22Rv1 (cell line): ENCODE measurements around the gene COPZ1.

Experiments used
- H3K27ac ChIP-seq: fragments of 450-650 bp; 2 replicates; pipeline ENCODE4 v1.5.1; 2017
- ZFX ChIP-seq: fragments of 450-650 bp; IDR thresholded peaks from 2 replicates; pipeline ENCODE4 v1.6.1; 2017; ENCODE audit warnings: antibody characterized with exemption, borderline replicate concordance
- TF ChIP-seq, protein P1 (sequence below): fragments of 450-650 bp; IDR thresholded peaks from 2 replicates; pipeline ENCODE4 v1.5.1; 2017; ENCODE audit warnings: mild to moderate bottlenecking

COPZ1 gene

DNA sequence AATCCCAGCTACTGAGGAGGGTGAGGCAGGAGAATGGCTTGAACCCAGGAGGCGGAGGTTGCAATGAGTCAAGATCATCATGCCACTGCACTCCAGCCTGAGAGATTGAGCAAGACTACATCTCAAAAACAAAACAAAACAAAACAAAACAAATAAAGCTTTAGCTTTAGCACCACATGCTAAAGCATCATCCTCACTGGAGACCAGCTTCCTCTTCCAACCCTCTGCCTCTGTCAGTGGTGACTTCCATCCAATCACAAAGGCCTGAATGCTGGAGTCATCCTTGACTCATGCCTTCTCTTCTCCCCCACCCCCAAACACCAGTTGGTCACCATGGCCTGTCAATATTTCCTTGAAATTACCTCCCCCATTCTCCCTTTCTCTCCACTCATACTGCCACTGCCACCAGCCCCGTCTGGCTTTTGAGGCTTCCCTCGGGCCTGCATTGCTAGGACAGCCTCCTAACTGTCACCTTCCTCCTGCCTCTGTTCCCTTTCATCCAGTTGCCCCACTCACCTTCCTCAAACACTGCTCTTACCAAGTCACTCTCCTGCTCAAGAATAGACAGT, 58.2 kb downstream of the COPZ1 start:
- TF ChIP-seq, protein P1, sequence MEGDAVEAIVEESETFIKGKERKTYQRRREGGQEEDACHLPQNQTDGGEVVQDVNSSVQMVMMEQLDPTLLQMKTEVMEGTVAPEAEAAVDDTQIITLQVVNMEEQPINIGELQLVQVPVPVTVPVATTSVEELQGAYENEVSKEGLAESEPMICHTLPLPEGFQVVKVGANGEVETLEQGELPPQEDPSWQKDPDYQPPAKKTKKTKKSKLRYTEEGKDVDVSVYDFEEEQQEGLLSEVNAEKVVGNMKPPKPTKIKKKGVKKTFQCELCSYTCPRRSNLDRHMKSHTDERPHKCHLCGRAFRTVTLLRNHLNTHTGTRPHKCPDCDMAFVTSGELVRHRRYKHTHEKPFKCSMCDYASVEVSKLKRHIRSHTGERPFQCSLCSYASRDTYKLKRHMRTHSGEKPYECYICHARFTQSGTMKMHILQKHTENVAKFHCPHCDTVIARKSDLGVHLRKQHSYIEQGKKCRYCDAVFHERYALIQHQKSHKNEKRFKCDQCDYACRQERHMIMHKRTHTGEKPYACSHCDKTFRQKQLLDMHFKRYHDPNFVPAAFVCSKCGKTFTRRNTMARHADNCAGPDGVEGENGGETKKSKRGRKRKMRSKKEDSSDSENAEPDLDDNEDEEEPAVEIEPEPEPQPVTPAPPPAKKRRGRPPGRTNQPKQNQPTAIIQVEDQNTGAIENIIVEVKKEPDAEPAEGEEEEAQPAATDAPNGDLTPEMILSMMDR = no peak
- TF ChIP-seq ZFX = no peak
- H3K27ac ChIP-seq = no peak overlapping the region

DNA sequence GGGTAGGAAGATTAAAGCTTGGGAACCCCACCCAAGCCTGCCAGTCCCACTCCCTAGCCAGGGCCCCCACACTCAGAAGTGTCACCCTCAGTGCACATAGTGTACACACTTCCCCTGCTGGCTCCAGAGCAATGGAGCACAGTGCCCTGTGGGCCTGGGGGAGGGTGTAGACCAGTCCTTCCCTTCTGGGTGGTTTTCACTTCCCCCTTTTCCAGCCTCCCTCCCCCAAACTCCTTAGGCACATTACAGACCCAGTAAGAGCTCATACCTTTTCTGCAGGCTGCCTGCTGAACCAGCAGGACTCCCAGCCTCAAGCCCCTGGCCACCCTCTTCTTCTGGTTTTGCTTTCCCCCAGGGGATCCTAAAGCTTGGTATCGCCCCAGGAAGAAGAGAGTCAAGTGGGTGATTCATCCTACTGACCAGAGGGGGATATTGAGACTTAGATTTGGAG, 59.7 kb downstream of the COPZ1 start, which contains the start of gene ZNF385A:
ZNF385A (minus strand) TSS at position 143 of the 451 bp plus-strand sequence. CDS start 219 bp downstream, outside the sequence.
- TF ChIP-seq ZFX = no peak
- peak within 1 kb of the TSS; percentile 99 for H3K27ac ChIP-seq

DNA sequence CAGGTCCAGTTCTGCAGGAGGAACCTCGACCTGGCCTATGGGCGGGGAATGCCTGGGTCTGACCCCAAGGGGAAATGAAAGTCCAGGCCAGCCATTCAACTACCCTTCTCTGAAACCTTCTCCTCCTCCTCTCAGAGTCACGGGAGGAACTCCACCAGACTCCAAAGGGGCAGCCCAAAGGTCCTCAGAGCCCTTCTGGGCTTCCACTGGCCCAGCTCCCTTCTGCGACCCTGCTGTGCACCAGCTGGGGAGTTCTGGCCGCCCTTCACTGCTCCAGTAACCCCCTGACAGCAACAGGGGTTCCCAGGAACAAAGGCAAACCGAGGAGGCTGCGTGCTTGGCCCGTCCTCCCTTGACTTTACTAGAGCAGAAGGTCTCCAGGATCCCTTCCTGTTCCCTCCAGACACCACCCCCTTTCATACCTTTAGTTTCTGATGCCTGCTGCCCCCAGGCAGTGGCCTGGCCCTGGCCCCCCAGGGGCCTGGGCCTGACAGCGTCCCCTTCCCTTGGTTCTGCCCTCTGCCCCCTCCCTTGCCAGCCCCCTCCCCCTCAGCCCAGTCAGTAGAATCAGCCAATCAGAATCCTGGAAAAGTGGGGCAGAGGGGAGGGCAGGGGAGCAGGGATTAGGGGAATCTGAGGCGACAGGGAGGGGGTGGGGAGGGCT, 60.5 kb downstream of the COPZ1 start:
- TF ChIP-seq, protein P1 = no peak
- no peak for TF ChIP-seq ZFX
- peak overlapping the region; percentile 99 for H3K27ac ChIP-seq

DNA sequence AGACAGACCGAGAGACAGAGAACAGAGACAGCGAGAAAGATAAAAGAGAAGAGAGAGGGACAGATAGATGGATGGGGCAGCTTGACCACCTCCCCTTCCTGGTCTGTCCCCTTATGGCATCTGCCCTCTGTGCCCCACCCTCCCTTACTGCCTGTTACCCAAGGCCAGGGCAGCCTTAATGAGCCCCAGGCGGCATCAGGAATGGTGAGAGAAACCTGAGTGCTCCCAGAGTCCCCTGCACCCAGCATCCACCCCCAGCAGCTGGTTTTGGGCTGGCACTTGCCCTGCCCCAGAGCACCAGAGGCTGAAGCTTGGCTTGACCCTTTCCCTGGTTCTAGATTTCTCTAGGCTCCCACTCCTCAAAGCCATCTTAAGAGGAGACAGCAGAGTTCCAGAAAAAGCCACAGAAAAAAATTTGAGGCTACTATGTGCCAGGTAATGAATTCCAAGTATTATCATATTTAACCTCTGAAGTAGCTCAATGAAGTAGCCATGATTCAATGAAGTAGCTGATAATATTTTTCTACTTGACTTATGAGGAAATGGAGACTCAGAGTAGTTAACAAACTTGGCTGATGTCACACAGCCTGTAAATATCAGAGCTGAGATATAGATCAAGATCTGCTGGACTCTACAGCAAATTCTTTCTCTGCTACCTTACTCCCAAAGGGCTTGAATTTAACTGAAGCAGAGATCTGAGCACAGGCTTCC, 61.6 kb downstream of the COPZ1 start:
- H3K27ac ChIP-seq = peak overlapping the region; percentile 99
- no peak for TF ChIP-seq ZFX
- TF ChIP-seq, protein P1 = no peak

DNA sequence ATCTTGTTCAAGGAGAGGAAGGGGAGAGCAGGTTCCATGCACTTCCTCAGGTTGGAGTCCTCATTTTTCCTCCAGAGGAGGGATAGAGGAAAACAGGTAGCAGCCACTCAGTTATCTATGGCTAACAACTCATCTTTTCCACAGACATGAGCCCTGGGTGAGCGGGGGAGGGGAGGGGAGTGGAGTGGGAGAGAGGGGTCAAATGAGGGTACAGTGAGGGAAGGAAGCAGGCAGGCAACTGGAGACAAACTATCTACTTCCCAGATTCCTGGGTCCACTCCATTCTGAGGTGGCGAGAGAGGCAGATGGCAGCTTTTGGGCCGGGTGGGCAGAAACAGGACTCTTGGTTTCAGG, 62.2 kb downstream of the COPZ1 start:
- H3K27ac ChIP-seq = peak overlapping the region; percentile 99
- TF ChIP-seq, protein P1 = no peak
- no peak for TF ChIP-seq ZFX

DNA sequence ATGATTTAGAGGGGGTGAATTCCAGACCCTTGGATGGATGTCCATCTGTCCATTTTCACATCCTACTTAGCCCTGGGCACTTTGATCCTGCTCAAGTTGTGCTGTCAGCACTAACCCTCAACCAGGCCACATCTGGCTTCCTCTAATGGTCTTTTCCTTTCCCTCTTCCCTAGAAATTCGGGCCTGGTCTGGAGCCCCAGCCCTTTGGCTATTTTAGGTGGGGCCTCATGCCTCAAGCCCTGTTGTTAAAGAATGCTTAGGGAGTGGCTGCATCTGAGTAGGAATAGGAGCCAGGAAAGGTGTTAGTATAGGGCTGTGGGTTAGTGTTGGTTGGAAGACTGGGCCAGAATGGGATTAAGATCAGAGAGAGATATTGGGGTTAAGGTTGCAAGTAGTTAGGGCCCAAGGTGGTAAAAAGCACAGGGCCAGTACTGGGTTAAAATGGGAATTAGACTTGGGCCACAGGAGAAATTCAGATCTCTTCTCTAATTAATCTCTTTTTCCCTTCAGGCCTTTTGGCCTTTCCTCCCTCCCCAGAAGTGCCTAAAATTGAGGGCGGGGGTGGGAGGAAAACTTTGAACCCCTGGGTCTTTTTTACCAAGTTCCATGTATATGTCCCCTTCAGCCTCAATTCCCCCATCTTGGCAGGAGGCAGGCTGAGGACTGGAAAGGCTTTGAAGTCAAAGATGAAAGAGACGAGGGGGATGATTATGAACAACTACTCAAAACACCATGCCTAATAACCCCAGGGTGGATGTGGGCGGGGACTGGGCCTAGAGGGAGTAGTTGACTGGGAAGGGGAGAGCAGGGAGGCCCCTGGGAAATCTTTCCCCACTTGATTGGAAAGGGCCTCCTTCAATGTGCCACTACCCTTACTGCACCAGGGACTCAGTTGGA, 63.6 kb downstream of the COPZ1 start:
- peak overlapping the region; percentile 99 for H3K27ac ChIP-seq
- TF ChIP-seq, protein P1 = no peak
- no peak for TF ChIP-seq ZFX

DNA sequence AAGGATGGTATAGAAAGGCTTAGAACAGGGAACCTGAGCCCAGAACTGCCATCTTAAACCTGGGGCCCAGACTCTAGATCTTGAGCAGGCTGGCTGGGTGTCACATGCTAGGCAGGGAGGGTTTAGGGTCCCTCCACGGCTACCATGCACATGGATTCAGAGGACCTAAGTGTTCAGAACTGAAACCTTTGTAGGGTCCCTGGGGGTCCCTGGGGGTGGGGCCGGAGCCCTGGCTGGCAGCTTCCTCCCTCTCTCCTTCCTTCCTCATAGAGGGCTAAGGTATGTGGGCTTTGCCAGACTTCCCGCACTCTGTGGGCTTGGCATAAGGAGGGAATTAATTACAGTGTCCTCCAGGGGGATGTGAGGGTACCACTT, 64.2 kb downstream of the COPZ1 start:
- TF ChIP-seq, protein P1 = no peak
- TF ChIP-seq ZFX = no peak
- H3K27ac ChIP-seq = peak overlapping the region; percentile 99
